Lower leg skin (tissue), 4 donors: ENCODE results near the gene ADAMTS19. TPM values are rescaled to one million over a fixed set of nuclear protein-coding genes. Genes with fewer than 3 reads are reported as not detected.

ENCODE experiments used
- DNase-seq, 2 donors: peaks; one replicate each; pipeline ENCODE4 v3.0.0-alpha.2; 2019; ENCODE audit warnings: low spot score in 2 of 2
- H3K4me3 ChIP-seq: fragments of 200-600 bp; sonication (generic); 2 replicates; pipeline ENCODE4 v1.5.1; 2017; ENCODE audit warnings: mild to moderate bottlenecking, low read depth; ENCODE audit not compliant: poor library complexity, severe bottlenecking
- POLR2A ChIP-seq, 2 donors: fragments of 450-650 bp; IDR thresholded peaks; one replicate each; pipeline ENCODE4 v1.6.1; 2016 to 2017; ENCODE audit warnings: antibody characterized with exemption in 2 of 2, mild to moderate bottlenecking in 1 of 2, moderate library complexity in 1 of 2
- WGBS, 2 donors: methylation state at CpG; one replicate each; pipeline ENCODE4 v1.1.5; 2018; 5-methylcytosine and 5-hydroxymethylcytosine counted together
- intact Hi-C: fragments of 100-400 bp; cut with DNase I; formaldehyde crosslinking; loops from one replicate; pipeline ENCODE4 v1.15.0; 2023; ENCODE audit warnings: low total_unique reads
- total RNA-seq, 4 donors: library from RNA; depleted of rRNA; stranded (reverse); fragments of >200 nt; gene quantifications; one replicate each; pipeline ENCODE4 v1.1.0, GENCODE V29; 2016
- TF ChIP-seq, protein P1 (sequence below), 3 donors: fragments of 450-650 bp; IDR thresholded peaks; one replicate each; pipeline ENCODE4 v1.5.1; 2016; ENCODE audit warnings: antibody characterized with exemption in 3 of 3, mild to moderate bottlenecking in 3 of 3, moderate library complexity in 2 of 3

ADAMTS19 gene
- total RNA-seq, 4 donors from 2014 or later = 0.13 TPM; not detected in 3

DNA sequence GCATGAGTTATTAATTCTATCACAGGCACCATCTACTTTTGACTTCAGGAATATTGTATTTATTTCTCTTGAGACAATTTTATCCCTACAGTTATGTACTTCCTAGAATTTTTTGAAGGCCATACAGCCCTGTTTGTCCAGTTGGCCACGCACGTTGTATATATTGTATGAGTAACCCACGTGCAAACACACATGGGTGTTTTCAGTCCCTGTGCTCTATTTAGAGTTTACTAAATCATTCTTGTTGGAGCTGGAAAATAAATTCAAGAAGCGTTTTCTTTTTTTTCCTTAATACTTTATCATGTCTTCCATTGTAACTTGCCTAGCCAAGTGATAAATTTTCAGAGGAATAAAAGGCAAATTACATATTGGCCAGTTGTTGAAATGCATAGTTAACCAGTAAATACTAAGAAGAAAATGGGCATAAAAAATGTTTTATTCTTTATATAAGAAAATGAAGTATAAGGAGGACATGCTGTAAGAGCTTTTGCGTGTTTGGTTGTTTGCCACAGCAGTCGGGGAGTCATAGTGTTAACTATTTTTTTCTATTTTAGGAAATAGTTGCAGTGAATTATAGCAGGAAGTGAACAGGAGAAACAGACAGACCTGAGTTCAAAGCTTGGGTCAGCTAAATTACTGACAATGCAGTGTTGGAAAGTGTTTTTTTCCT, 201.4 kb downstream of the ADAMTS19 start:
- WGBS, 2 donors = 73 to 76% methylated on average over 6 of the region's 6 CpGs

DNA sequence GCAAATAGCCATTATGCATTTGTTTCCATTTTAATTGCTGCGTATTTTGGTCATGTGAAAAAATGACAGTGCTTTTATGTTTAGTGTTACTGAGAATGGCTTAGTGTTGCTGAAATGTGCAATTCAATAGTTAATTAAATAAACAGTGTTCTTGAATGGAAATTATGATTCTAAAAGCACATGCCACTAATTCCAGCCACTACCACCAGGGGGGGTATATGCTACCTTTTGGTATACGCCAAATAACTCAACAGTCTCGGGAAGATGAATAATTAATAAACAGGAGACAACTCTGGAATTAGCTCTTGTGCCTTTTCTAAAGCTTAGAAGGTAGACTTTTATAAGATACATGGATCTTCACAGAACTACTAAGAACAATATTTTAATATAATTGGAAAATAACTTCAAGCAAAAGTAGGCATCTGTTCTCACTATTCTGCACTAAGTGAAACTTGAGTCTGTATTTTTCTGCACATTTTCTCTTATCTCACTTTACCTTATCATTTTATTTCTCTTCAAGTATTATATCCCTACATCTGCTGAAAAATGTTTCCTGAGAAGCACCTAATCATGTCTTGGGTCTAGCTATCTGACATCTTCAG, 204.3 kb downstream of the ADAMTS19 start:
- no peak overlapping the region for H3K4me3 ChIP-seq
- TF ChIP-seq, protein P1, sequence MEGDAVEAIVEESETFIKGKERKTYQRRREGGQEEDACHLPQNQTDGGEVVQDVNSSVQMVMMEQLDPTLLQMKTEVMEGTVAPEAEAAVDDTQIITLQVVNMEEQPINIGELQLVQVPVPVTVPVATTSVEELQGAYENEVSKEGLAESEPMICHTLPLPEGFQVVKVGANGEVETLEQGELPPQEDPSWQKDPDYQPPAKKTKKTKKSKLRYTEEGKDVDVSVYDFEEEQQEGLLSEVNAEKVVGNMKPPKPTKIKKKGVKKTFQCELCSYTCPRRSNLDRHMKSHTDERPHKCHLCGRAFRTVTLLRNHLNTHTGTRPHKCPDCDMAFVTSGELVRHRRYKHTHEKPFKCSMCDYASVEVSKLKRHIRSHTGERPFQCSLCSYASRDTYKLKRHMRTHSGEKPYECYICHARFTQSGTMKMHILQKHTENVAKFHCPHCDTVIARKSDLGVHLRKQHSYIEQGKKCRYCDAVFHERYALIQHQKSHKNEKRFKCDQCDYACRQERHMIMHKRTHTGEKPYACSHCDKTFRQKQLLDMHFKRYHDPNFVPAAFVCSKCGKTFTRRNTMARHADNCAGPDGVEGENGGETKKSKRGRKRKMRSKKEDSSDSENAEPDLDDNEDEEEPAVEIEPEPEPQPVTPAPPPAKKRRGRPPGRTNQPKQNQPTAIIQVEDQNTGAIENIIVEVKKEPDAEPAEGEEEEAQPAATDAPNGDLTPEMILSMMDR (IDR thresholded peaks at IDR 0.05) = no peak
- TF ChIP-seq POLR2A (IDR thresholded peaks at IDR 0.05) = no peak
- peak in 1 of 2 donors; percentile 15 for DNase-seq
- intact Hi-C loops = no loop called here
- 49 to 55% methylated on average over 3 of the region's 3 CpGs for WGBS, 2 donors

More for the DNA sequence above, 201.4 kb downstream of the ADAMTS19 start:
- TF ChIP-seq POLR2A (IDR thresholded peaks at IDR 0.05) = no peak
- TF ChIP-seq, protein P1 (IDR thresholded peaks at IDR 0.05) = no peak
- no peak overlapping the region for H3K4me3 ChIP-seq
- intact Hi-C loops = no loop called here
- no peak for DNase-seq

DNA sequence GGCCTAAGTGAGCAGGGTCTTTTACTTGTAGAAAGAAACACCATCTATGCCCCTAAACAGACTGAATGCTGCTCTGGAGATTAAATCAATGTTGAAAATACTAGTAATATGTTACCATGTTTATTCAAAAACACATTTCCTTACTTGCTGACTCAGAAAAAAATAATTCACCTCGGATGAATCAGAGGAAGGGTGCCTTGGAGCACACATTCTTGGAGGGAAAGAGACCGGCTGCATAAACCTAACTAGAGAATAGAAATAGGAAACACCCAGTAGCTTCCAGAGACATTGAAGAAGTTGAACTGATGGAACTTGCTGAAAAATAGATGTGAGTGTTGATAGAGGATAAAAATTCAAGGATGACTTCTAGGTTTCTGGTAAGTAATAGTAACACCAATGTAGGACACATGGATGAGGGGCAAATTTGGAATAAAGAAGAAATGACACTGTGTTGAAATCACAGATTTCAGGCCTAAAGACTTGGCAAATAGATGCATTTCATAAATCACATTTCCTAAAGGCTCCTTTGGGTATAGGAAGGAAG, 210.9 kb downstream of the ADAMTS19 start:
- 35 to 37% methylated on average over 2 of the region's 2 CpGs for WGBS, 2 donors
- DNase-seq = no peak
- intact Hi-C loops = no loop called here
- no peak overlapping the region for H3K4me3 ChIP-seq
- TF ChIP-seq POLR2A (IDR thresholded peaks at IDR 0.05) = no peak
- TF ChIP-seq, protein P1 (IDR thresholded peaks at IDR 0.05) = no peak

DNA sequence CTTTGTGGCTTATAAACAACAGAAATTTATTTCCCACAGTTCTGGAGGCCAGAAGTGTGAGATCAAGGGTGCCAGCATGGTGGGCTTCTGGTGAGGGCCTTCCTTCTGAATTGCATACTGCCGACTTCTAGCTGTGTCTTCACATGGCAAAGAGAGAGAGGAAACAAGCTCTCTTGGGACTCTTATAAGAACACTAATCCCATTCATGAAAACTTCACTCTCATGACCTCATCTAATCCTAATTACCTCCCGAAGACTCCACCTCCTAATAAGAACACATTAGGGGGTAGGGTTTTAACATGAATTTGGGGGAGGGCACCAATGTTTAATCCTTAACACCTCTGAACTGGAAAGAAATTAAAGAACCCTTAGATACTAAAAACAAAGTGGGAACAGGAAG, 211.9 kb downstream of the ADAMTS19 start:
- WGBS, 2 donors = 82 to 87% methylated on average over 2 of the region's 2 CpGs
- intact Hi-C loops = no loop called here
- H3K4me3 ChIP-seq = no peak overlapping the region
- DNase-seq = no peak
- no peak for TF ChIP-seq POLR2A (IDR thresholded peaks at IDR 0.05)
- TF ChIP-seq, protein P1 (IDR thresholded peaks at IDR 0.05) = no peak

DNA sequence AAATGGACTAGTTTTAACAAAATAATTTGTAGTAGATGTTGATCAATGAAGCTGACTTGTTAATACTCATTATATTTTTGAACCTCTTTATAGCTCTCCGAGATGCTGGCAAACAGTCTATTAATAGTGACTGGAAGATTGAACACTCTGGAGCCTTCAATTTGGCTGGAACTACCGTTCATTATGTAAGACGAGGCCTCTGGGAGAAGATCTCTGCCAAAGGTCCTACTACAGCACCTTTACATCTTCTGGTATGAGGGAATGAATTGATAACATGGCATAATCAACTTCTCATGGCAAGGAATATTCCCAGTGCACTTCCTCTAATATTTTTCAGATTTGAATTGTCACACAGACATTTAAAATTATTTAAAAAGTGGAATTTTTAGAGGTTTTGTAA, 219.6 kb downstream of the ADAMTS19 start:
- 22 to 29% methylated on average over 3 of the region's 3 CpGs for WGBS, 2 donors
- no peak for TF ChIP-seq POLR2A (IDR thresholded peaks at IDR 0.05)
- TF ChIP-seq, protein P1 (IDR thresholded peaks at IDR 0.05) = no peak
- no peak for DNase-seq
- intact Hi-C loops = no loop called here
- no peak overlapping the region for H3K4me3 ChIP-seq
